Fibroblast of skin of right biceps (primary cell): Measurements from ENCODE around the gene WNT11.
"Not testable (repeated sequence)": the region's sequence is repeated elsewhere in the genome, so short reads cannot be mapped to it uniquely, and the experiment has no call there.

Source experiments
- DNase-seq: peaks from one replicate; pipeline ENCODE4 v3.0.0-alpha.2; 2013

The WNT11 gene

DNA sequence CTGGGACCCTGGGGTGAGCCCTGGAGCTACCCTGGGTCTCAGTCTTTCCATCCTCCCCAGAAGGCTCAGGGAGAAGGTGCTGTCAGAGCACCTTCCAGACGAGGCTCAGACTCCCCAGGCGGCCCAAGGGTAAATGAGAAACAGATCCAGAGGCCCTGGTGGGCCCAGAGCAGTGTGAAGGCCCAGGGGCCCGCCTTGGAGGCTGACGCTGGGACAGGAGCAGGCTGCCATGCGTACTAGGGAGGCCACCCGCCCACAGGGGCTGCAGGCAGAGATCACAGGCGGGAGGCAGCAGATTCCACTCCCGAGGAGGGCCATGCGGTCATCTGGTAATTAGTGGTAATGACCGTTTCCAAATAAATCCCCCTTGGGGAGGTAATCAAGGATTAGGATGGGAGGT, 5.2 kb downstream of the WNT11 start:
- no peak for DNase-seq

DNA sequence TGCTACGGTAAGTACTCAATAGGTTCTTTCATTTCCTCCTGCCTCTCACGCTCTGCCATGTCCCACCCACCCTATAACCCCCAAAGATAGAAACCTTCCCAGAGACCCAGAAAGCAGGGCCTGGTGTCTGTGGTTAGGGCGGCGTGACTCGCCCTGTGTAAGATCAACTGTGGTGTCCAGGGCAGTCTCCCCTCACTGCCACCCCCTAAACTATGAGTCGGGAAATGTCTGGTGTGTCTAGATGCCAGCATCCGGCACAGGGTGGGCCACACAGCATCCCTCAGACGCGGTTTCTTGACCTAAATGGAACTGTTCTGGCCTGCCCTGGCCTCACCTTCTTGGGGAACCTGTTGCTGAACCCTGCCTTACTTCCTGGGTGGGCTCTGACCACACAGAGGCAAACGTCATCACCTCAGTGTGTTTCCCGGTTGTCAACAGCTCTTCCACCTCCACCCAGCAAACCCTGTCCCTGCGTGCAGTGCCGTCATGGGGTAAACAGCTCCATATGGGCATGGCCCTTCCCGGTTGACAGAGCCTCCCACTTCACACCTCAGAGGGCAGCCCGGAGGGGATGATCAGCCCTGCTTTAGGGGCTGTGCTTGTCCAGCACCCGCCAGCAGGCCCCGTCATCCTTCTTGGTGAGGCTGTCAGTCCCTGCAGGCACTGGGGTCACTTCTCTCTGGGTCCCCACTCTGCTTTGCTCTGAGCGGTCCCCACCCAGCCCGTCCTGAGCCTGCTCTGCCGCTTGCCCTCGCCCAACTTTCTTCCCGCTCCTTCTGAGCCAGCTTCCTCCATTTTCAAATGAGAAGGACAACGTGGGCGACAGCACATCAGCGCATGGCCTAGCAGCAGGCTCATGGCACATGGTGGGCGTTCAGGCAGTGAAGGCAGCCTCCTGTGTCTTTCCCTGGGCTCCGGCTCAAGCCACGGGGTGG, 6.0 kb downstream of the WNT11 start:
- DNase-seq, result peak; percentile 35

DNA sequence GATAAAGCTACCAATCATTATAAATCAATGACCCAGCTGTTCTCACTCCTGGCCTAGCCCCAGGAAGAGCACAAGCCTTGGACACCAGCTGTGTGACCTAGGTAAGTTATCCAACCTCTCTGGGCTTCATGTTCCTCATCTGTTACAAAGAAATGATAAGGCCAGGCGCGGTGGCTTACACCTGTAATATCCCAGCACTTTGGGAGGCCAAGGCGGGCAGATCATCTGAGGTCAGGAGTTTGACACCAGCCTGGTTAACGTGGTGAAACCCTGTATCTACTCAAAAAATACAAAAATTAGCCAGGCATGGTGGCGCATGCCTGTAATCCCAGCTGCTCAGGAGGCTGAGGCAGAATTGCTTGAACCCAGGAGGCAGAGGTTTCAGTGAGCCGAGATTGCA, 7.6 kb downstream of the WNT11 start:
- not testable (repeated sequence) for DNase-seq

DNA sequence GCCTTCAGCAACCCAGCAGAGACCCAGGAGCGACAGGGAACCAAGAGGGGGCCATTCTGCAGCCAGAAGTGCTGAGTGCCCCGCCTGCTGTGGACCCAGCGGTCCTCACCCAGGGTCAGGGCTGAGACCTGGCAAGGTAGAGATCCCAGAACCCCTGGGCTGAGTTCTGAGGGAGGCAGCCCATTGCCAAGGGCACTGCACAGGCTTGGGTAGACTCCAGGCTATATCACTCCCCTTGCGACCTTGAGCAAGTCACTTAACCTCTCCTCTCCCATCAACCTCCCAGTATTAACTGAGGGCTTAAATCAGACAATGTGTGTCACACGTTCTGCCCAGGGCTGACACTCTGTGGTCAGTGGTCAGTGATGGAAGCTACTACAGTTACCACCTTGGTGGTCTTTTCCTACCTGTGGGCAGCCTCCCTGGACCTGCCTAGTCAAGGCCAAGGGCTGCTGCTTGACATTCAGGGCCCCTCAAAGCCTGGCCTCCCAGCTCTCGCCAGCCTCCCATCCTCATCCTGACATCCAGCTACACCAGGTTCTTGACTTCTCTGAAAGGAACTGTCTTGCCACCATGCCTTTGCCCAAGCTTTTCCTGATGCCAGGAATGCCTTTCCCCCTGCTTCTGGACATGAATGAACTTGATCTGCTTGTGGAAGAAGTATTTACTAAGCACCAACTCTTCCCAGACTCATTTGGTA, 8.2 kb downstream of the WNT11 start:
- DNase-seq, result no peak

DNA sequence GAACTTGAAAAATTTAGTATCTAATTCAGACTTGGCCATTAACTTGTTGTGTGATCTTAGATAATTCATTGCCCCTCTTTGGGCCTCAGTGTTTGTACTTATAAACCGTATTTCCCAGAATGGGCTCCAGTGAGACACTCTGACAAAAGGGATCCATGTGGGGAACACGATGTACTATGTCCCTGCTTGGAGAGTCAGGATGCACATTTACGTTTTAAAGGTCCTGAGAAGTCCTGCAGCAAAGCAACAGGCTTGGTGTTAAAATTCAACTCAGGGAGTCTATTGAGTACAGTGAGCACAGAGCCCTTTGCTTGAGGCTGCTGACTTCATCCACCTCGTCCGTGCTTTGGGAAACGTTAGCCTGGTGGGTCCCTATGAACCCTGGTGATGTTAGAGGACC, 9.0 kb downstream of the WNT11 start:
- DNase-seq, result no peak

DNA sequence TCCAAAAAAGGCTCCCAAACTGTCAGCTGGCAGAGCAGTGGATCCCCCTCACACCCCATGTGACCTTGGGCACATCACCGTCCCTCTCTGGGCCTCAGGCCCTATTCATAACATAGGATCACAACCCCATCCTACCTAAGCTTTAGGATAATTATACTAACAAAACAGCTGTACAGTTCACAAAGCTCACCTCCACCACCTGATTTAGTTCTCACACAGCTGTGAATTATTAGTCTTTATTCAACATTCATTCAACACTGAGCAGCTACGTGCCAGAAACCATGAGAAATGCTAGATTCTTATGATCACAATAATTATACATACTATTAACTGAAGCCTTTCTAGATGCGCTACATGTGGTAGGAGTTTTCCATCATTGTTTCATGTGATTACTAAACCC, 9.5 kb downstream of the WNT11 start:
- DNase-seq, result no peak

DNA sequence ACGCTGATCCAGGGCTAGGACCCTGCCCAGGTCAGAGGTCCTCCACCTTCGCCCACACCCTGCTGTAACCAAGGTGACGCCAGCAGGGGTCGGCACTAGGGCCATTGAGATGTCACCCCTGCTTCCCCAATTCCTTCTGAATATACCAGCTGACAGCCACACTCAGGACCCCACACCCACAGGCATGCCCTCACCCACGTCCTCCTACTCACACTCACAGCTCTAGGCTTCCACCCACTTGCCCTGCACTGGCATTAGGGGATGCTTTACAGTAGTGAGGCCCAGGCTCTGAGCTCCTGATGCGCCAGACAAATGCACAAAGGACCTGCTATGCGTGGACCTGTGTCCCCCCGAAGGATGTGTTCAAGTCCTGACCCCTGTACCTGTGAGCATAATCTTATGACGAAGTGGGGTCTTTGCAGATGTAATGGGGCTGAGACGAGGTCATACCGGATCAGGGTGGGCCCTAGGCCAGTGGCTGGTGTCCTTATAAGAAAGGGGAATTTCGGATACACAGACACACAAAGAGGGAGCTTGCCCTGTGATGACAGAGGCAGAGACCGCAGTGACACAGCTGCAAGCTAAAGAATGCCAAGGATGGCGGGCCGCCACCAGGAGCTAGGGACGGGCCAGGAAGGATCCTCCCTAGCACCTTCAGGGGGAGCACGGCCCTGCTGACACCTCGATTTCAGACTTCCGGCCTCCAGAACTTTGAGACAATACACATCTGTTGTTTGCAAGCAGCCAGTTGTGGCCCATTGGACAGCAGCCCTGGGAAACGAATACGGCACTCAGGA, 11.2 kb downstream of the WNT11 start:
- no peak for DNase-seq

DNA sequence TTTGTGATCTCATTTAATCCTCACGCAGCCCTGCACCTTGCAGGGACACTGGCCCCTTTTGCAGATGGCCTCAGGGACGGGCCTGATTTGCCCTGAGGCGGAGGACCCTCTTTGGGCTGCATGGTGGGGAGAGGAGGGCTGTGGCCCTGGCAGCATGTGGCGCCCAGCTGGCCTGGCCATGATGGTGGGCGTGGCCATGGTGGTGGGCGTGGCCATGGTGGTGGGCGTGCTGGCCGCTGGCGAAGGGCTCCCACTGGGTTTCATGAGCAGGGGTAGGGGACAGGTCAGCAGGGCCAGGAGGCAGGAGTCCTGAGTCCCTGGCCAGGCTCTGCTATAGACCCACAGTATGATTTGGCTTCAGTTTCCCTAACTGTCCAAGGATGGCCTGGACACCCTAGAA, 13.1 kb downstream of the WNT11 start:
- DNase-seq, result no peak

DNA sequence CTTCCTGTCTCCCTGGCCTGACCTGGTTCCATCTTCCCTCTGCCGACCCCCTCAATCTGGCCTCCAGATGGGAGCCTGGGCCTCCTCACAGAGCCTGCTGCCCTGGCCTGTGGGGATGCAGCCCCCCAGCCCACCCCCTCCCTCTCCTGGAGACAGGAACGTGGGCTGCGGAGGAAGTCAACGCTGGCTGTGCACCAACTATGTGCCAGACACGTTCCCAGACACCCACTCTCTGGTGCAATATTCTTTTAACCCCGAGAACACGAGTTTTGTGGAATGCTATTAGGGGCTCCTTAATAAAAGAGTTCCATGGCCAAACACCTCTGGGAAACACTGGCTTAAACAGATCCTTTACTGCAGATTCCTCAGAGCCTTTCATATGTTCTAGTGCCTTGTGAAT, 15.9 kb downstream of the WNT11 start:
- peak; percentile 54 for DNase-seq

DNA sequence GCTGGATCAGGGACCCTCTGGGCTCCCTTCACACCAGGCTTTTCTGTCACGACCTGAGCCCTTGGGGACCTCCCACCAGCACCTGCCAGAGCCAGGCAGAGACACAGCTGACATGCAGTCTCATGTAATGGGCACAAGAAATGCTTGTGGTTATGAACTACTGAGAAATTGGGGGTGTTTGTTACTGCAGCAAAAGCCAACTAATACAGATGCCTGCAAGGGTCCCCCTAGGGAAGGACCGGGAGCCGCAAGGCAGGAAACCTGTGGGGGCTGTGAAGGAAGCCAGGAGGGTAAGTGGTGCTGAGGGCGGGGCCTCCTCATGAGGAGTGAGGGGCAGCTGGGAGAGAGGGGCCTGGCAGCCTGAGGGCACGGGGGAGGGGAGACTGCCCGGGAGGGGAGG, 16.6 kb downstream of the WNT11 start:
- no peak for DNase-seq

DNA sequence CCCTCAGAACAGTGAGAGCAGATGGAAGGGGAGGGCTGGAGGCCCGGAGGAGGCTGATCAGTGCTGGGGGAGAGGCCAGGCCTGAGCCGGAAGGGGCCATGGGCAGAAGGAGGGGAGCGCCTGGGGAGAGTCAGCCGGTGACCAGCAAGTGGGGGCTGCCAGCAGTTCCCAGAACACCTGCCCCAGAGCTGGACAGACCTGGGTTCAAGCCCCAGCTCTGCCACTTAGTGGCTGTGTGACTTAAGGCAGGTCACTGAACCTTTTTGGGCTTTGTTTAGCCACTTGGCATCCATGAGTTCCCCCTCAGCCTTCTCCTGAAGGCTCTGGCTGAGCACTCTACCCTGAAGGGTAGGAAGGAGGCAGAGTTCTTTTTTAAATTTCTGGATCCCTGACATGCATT, 17.4 kb downstream of the WNT11 start:
- DNase-seq, result no peak

DNA sequence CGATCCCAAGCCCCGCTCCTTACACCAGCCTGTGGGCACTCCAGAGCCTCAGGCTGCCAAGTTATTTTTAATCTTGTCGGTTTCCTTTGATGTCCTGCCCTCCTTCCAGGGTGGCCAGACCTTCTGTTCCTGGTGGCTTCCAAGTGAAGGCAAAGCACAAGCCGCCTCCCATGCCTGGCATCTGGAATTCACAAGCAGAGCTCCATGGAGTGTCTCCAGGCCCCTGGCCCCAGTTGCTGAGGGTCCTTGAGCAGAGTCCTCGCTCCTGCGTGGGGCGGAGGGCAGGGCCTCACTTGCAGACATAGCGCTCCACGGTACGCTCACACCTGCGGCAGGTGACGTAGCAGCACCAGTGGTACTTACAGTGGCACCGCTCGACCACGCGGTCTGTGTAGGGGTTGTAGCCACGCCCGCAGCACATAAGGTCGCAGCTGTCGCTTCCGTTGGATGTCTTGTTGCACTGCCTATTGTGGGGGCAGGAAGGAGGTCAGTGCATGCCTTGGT, 19.5 kb downstream of the WNT11 start:
- DNase-seq, result no peak

DNA sequence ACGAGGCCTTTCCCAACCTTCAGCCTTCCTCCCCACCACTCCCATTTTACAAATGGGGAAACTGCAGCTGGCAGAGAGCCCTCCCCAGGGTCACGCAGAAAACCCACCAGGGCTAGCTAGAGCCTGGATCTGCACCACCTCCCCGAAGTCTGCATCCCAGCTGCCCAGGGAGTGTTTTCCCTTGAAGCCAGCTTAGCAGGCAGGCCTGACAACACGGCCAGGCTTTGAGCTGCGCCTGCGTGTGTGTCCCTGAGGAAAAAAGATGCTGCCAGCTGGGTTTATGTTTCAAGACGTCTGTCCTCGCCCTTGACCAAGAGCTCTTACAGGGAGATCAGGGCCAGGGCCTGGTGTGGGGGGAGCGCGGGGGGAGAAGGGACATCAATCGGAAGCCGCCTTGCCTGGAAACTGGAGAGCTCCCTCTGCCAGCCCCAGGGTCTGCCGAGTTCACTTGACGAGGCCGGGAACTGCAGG, 20.3 kb downstream of the WNT11 start:
- no peak for DNase-seq

DNA sequence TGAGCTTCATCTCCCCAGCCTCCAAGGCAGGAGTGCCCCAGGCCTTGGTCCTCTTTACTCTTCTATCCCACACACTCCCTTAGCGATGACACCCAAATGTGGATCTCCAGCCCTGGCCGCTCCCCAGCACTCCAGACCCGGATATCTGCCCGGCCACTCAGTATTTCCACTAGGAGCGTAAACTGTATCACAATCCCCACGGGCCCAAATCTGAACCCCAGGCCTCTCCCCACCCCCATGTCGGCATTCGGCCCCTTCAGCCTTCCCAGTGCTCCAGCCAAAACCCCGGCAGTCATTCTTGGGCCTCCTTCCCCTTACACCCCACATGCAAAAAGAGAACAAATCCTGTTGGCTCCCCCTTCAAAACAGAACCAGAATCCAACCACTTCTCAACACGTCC, 20.8 kb downstream of the WNT11 start:
- no peak for DNase-seq

DNA sequence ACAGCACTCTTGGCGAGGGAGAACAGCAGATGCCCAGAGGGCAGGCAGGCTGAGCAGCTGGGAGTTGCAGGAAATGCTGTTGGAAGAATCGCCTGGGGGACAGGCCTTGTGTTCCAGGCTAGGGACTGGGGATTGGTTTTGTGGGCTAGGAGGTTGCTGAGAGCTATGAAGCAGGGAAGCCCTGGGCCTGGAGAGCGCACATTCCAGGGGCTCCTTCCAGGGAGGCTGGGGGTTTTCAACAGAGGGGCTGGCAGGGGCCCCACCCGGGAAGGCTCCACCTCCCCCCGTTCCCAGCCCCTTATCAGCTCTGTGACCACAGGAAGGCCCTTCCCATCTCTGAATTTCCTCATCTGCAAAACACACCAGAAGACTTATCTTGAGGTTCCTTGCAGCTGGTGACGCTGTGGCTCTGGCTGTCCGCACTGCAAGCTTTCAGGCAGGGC, 21.7 kb downstream of the WNT11 start:
- DNase-seq, result no peak

DNA sequence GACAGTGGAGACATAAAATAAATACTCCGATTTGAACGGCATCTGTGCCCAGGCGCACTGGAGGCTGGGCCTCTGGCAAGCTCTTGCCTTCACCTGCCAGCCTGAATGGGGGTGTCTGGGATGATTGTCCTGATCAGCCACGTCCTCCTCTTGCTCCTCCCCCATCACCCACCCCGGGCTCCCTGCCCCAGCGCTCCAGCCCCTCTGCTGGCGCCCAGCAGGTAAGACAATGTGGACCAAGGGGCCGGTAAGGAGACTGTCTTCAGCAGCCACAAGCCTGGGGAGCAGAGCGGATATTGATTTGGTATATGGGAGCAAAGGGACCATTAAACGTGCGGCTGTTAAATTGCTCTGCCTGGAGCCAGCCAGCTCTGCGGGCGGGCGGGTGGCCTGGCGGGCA, 24.9 kb downstream of the WNT11 start:
- DNase-seq, result no peak

DNA sequence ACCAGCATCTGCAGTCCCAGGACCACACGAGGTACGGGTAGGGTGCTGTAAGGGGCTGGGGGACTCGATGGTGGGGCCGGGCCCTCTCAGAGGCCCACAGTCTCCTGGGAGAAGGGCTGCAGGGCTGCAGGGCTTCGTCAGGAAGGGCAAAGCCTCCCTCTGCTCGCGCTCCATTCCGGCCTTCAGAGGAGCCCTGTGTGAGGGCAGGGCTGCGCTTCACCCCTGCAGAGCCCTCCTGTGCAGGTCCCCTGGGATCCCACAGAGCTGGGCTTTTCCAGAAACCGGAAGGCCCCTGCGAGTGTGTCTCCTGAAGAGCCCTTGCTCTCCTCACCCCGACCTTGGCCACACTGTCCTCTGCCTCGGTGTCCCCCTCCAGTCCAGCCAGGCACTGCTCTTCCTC, 27.2 kb downstream of the WNT11 start:
- DNase-seq, result no peak

DNA sequence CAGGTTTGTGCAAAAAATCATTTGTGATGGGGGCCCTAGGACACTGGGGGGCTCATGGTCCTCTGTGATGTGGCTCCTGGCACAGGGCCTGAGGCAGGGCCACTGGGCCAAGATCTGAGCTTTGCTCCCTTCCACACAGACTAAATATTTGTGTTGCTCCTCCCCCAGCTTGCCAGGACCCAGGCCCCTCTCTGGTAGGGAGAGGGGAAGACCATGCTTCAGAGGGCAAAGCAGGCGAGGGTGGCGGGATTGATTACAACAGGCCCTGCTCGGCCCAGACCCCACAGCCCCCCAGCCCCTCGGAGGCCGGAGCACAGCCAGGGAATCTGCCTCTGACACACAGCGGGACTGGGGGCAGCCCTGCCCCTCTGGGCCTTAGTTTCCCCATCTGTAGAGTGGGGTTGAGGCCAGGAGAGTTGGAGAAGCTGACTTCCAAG, 29.0 kb downstream of the WNT11 start:
- DNase-seq, result no peak

DNA sequence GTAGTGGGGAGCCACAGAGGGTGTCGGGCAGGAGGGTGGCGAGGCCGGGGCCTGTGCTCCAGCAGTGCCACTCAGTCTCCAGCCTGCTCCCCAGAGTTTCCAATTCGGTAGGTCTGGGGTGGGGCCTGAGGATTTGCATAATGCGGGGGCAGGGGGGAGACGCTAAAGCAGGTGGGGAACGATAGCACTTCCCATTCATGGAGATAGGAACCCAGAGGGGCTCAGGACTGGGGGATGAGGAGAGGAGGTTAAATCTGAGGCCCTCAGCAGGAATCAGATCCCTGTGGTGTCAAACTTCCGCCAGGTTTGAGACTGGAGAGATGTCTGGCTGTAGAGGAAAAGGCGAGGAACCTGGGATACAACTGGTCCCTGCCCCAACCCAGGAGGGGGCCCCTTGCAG, 29.8 kb downstream of the WNT11 start:
- DNase-seq, result no peak

DNA sequence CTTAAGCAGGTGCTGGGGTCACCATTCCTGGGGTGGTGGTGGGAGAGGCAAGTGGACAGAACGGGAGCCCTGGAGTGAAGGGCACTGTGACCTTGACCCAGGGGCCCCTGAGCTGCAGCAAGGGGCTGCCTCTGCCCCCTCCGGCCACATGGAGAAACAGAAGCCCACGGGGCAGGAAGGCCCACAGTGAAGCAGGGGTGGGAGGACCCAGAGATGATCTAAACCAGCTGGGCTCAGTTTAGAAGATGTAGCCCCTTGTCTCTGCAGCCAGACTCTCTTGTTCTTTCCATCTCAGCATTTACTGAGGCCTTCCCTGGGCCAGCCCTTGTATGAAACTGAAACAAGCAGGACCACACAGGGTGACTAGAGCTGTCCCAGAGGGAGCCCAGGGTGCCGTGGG, 30.5 kb downstream of the WNT11 start:
- DNase-seq, result no peak

DNA sequence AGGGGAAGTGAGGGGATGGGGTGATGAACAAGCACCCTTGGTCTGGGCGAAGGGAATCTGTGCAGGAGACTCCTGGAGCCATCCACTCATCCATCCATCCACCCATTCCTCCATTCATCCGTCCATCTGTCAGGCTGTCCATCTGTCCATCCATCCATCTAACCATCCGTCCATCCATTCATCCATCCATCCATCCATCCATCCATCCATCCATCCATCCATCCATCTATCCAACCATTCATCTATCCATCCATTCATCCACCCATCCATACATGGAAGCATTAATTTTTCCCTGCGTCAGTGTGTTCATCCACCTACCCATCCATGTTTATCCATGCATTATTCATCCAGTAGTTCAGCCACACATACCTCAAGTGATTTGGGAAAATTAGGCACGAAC, 32.0 kb downstream of the WNT11 start:
- DNase-seq, result no peak

DNA sequence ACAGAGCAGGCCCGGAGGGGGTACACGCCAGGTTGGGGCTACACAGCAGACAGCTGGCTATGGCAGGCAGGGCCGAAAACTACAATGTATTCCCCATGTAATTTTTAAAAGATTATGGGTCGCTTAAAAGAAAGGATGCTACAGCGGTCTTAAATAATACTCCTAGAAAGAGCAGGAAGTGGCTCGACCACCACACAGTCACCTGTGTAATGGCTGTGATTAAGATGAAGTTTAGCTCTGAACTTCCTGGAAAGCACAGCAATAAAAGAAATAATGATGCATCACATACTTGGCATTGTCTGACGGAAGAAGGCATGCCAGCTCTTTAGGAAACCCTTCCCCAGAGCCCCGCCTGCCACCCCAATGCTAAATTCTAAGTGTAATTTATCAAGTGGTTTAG, 32.6 kb downstream of the WNT11 start:
- no peak for DNase-seq

DNA sequence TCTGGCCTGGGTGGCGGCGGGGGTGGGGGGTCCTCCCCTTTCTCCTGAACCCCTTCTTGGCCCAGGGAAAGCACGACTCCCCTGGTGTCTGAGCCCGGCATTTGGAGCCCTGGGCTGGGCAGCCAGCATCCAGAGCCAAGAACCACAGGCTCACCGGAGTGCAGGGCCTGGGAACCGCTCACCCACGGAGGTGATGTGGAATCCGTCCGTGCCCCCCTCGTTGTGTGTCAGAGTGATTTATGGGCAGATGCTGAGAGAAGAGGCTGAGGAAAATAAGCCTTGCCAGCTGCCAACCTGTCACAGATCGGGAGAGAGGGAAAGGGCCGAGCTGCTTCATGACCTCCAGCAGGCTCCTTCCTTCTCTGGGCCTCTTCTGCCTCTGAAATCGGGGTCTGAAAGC, 33.7 kb downstream of the WNT11 start:
- no peak for DNase-seq
